Measurements from ENCODE around the gene INPP4A.

The INPP4A gene

GRCh38 chr2:98484121-98484557, 39.5 kb downstream of the INPP4A start:
- no peaks in the 10 kb centered on the region for H3K36me3 ChIP-seq (ENCODE audit: control insufficient read depth, insufficient read depth, low read length)
- peaks cover 6% of the 10 kb centered on the region for H3K4me1 ChIP-seq (ENCODE audit: control insufficient read depth, insufficient read depth, low read length)
- no peak overlapping the region for H3K4me3 ChIP-seq (ENCODE audit: insufficient read depth, low read depth, low read length)
- no peaks in the 10 kb centered on the region for H3K27me3 ChIP-seq (ENCODE audit: control insufficient read depth, insufficient read depth, low read length, poor library complexity, severe bottlenecking)
- no peak overlapping the region for H3K27ac ChIP-seq (ENCODE audit: insufficient read depth, low read depth, low read length, poor library complexity, severe bottlenecking)
- 87 to 88% methylated on average over 5 of the region's 5 CpGs for WGBS, 2 experiments
- no peaks in the 10 kb centered on the region for H3K9me3 ChIP-seq (ENCODE audit: control insufficient read depth, low read length)

GRCh38 chr2:98484652-98485452, 40.2 kb downstream of the INPP4A start:
- no peaks in the 10 kb centered on the region for H3K9me3 ChIP-seq (ENCODE audit: control insufficient read depth, low read length)
- no peak overlapping the region for H3K27ac ChIP-seq (ENCODE audit: insufficient read depth, low read depth, low read length, poor library complexity, severe bottlenecking)
- no peak overlapping the region for H3K4me3 ChIP-seq (ENCODE audit: insufficient read depth, low read depth, low read length)
- no peaks in the 10 kb centered on the region for H3K36me3 ChIP-seq (ENCODE audit: control insufficient read depth, insufficient read depth, low read length)
- WGBS, 2 experiments, result 88 to 89% methylated on average over 10 to 13 of the region's 13 CpGs
- no peaks in the 10 kb centered on the region for H3K27me3 ChIP-seq (ENCODE audit: control insufficient read depth, insufficient read depth, low read length, poor library complexity, severe bottlenecking)
- peaks cover 2% of the 10 kb centered on the region for H3K4me1 ChIP-seq (ENCODE audit: control insufficient read depth, insufficient read depth, low read length)

GRCh38 chr2:98485453-98485755, 40.7 kb downstream of the INPP4A start:
- Histone ChIP-seq H3K36me3 (ENCODE audit: control insufficient read depth, insufficient read depth, low read length) (no peaks in the 10 kb centered on the region), H3K27ac (ENCODE audit: insufficient read depth, low read depth, low read length, poor library complexity, severe bottlenecking) (no peak overlapping the region), H3K27me3 (ENCODE audit: control insufficient read depth, insufficient read depth, low read length, poor library complexity, severe bottlenecking) (no peaks in the 10 kb centered on the region), H3K9me3 (ENCODE audit: control insufficient read depth, low read length) (no peaks in the 10 kb centered on the region), H3K4me3 (ENCODE audit: insufficient read depth, low read depth, low read length) (no peak overlapping the region), H3K4me1 (ENCODE audit: control insufficient read depth, insufficient read depth, low read length) (no peaks in the 10 kb centered on the region)
- WGBS, 2 experiments, result 72 to 82% methylated on average over 4 of the region's 4 CpGs

GRCh38 chr2:98486374-98486981, 41.8 kb downstream of the INPP4A start:
- no peaks in the 10 kb centered on the region for H3K4me1 ChIP-seq (ENCODE audit: control insufficient read depth, insufficient read depth, low read length)
- 78 to 84% methylated on average over 5 of the region's 5 CpGs for WGBS, 2 experiments

GRCh38 chr2:98487101-98487805, 42.6 kb downstream of the INPP4A start:
- Histone ChIP-seq H3K27ac (ENCODE audit: insufficient read depth, low read depth, low read length, poor library complexity, severe bottlenecking) (no peak overlapping the region), H3K4me3 (ENCODE audit: insufficient read depth, low read depth, low read length) (no peak overlapping the region), H3K36me3 (ENCODE audit: control insufficient read depth, insufficient read depth, low read length) (no peaks in the 10 kb centered on the region), H3K4me1 (ENCODE audit: control insufficient read depth, insufficient read depth, low read length) (no peaks in the 10 kb centered on the region), H3K27me3 (ENCODE audit: control insufficient read depth, insufficient read depth, low read length, poor library complexity, severe bottlenecking) (no peaks in the 10 kb centered on the region), H3K9me3 (ENCODE audit: control insufficient read depth, low read length) (no peaks in the 10 kb centered on the region)
- 78 to 88% methylated on average over 1 to 2 of the region's 2 CpGs for WGBS, 2 experiments

More at GRCh38 chr2:98486374-98486981, 41.8 kb downstream of the INPP4A start:
- Histone ChIP-seq H3K27me3 (ENCODE audit: control insufficient read depth, insufficient read depth, low read length, poor library complexity, severe bottlenecking) (no peaks in the 10 kb centered on the region), H3K27ac (ENCODE audit: insufficient read depth, low read depth, low read length, poor library complexity, severe bottlenecking) (no peak overlapping the region), H3K36me3 (ENCODE audit: control insufficient read depth, insufficient read depth, low read length) (no peaks in the 10 kb centered on the region), H3K4me3 (ENCODE audit: insufficient read depth, low read depth, low read length) (no peak overlapping the region), H3K9me3 (ENCODE audit: control insufficient read depth, low read length) (no peaks in the 10 kb centered on the region)

- no peak overlapping the region for H3K4me3 ChIP-seq (ENCODE audit: insufficient read depth, low read depth, low read length)
- 74 to 79% methylated on average over 3 of the region's 3 CpGs for WGBS, 2 experiments
- no peaks in the 10 kb centered on the region for H3K27me3 ChIP-seq (ENCODE audit: control insufficient read depth, insufficient read depth, low read length, poor library complexity, severe bottlenecking)
- no peaks in the 10 kb centered on the region for H3K36me3 ChIP-seq (ENCODE audit: control insufficient read depth, insufficient read depth, low read length)
- H3K4me1 ChIP-seq (ENCODE audit: control insufficient read depth, insufficient read depth, low read length), result no peaks in the 10 kb centered on the region
- H3K27ac ChIP-seq (ENCODE audit: insufficient read depth, low read depth, low read length, poor library complexity, severe bottlenecking), result no peak overlapping the region
- H3K9me3 ChIP-seq (ENCODE audit: control insufficient read depth, low read length), result no peaks in the 10 kb centered on the region
These were observed 43.1 kb downstream of the INPP4A start for GRCh38 chr2:98487806-98488189.

- H3K36me3 ChIP-seq (ENCODE audit: control insufficient read depth, insufficient read depth, low read length), result no peaks in the 10 kb centered on the region
- WGBS, 2 experiments, result 90 to 96% methylated on average over 4 of the region's 4 CpGs
- no peaks in the 10 kb centered on the region for H3K27me3 ChIP-seq (ENCODE audit: control insufficient read depth, insufficient read depth, low read length, poor library complexity, severe bottlenecking)
- H3K4me3 ChIP-seq (ENCODE audit: insufficient read depth, low read depth, low read length), result no peak overlapping the region
- H3K27ac ChIP-seq (ENCODE audit: insufficient read depth, low read depth, low read length, poor library complexity, severe bottlenecking), result no peak overlapping the region
- H3K9me3 ChIP-seq (ENCODE audit: control insufficient read depth, low read length), result no peaks in the 10 kb centered on the region
- no peaks in the 10 kb centered on the region for H3K4me1 ChIP-seq (ENCODE audit: control insufficient read depth, insufficient read depth, low read length)
These were observed 43.6 kb downstream of the INPP4A start for GRCh38 chr2:98488252-98488651.

GRCh38 chr2:98489486-98489885, 44.8 kb downstream of the INPP4A start:
- no peak overlapping the region for H3K27ac ChIP-seq (ENCODE audit: insufficient read depth, low read depth, low read length, poor library complexity, severe bottlenecking)
- 89 to 95% methylated on average over 2 of the region's 3 CpGs for WGBS, 2 experiments
- H3K9me3 ChIP-seq (ENCODE audit: control insufficient read depth, low read length), result no peaks in the 10 kb centered on the region

GRCh38 chr2:98489971-98490962, 45.6 kb downstream of the INPP4A start:
- Histone ChIP-seq H3K4me3 (ENCODE audit: insufficient read depth, low read depth, low read length) (no peak overlapping the region), H3K27me3 (ENCODE audit: control insufficient read depth, insufficient read depth, low read length, poor library complexity, severe bottlenecking) (no peaks in the 10 kb centered on the region), H3K4me1 (ENCODE audit: control insufficient read depth, insufficient read depth, low read length) (no peaks in the 10 kb centered on the region), H3K36me3 (ENCODE audit: control insufficient read depth, insufficient read depth, low read length) (no peaks in the 10 kb centered on the region), H3K27ac (ENCODE audit: insufficient read depth, low read depth, low read length, poor library complexity, severe bottlenecking) (no peak overlapping the region), H3K9me3 (ENCODE audit: control insufficient read depth, low read length) (peaks cover 1% of the 10 kb centered on the region)
- WGBS, 2 experiments, result 93 to 95% methylated on average over 13 of the region's 14 CpGs

More at GRCh38 chr2:98489486-98489885, 44.8 kb downstream of the INPP4A start:
- Histone ChIP-seq H3K4me3 (ENCODE audit: insufficient read depth, low read depth, low read length) (no peak overlapping the region), H3K27me3 (ENCODE audit: control insufficient read depth, insufficient read depth, low read length, poor library complexity, severe bottlenecking) (no peaks in the 10 kb centered on the region), H3K36me3 (ENCODE audit: control insufficient read depth, insufficient read depth, low read length) (no peaks in the 10 kb centered on the region), H3K4me1 (ENCODE audit: control insufficient read depth, insufficient read depth, low read length) (no peaks in the 10 kb centered on the region)

All from ectodermal cell (in vitro differentiated cells).